Left cardiac atrium (tissue), 4 donors: ENCODE results near the gene TPCN2. TPM values are rescaled to one million over a fixed set of nuclear protein-coding genes. Genes with fewer than 3 reads are reported as not detected.
"Not testable (repeated sequence)": the region's sequence is repeated elsewhere in the genome, so short reads cannot be mapped to it uniquely, and the experiment has no call there.

Source experiments
- ATAC-seq, 2 donors: fragments of 200-7000 bp; cut with Tn5 transposase; one replicate each; pipeline ENCODE4 v1.9.1; 2020; ENCODE audit warnings: mild to moderate bottlenecking in 2 of 2, moderate library complexity in 2 of 2
- DNase-seq: peaks from one replicate; pipeline ENCODE4 v3.0.0-alpha.2; 2020
- intact Hi-C, 2 donors: fragments of 100-400 bp; cut with DNase I; formaldehyde crosslinking; loops; one replicate each; pipeline versions ENCODE4 v1.14.1 to v1.15.1; 2022 to 2023
- long read RNA-seq: library from polyadenylated mRNA; unstranded; transcript quantifications from one replicate; pipeline ENCODE4 v2.0.0, GENCODE V29; 2021
- total RNA-seq, 2 donors: library from RNA; stranded (reverse); fragmentation: NEBNext Ultra II Directional; extraction: Animal tissue kit (Norgen Biotek cat#: 25700); gene quantifications; one replicate each; pipeline ENCODE4 v1.2.1, GENCODE V29; 2021
- donor health status: DM: no; HTN: yes; CAD: no.
- donor health status: DM: no; HTN: yes; CAD: no; lungs with severe emphysema.
- donor health status: DM: yes; HTN: yes; CAD: no.
- donor health status: Dilated cardiomyopathy.

The TPCN2 gene
- total RNA-seq = 1 to 10 TPM; 7.3 to 9.7 TPM
- long read RNA-seq, partial matches to known transcripts = 1 of 15 reads
- long read RNA-seq, other reads (novel, unspliced or antisense) = 11 of 15 reads

DNA sequence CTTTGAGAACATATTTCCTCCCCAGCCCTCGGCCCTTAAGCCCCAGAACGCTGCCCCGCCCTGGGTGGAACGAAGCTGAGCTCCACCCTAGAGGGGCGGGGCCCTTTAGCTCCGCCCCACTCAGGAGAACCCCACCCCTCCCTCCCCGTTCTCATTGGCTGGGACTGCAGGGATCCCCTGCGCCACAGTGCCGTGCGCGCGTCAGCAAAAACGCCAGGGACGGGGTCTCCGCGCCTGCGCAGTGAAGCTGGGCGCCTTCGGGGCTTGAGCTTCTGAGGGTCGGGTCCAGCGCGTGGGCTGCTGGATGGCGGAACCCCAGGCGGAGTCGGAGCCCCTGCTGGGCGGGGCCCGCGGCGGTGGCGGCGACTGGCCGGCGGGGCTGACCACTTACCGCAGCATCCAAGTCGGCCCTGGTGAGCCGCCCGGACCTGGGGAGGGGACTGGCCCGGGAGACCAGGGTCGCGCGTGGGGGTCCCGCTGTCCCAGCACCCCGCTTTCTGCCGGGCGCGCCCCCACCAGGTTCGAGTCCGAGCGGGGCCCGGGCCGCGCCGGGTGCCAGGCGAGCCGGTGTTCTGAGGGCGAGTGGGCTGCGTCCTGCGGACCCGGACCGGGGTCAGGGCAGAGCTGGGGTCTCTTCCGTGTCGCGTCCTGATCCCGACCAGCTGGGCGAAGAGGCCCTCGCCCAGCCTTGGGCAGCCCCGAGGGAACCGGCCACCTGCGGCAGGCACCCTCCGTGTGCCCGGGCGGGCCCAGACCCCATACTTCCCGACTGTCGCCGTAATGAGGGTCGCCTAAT, at the start of gene TPCN2:
Gene TPCN2 (plus strand): TSS at position 239 of the 796 bp plus-strand sequence. CDS start 66 bp downstream, at position 305.
- DNase-seq = peak; percentile 96
- ATAC-seq = peak; percentile 95 to 97
- intact Hi-C loops = loop anchor here in 1 of 2 donors (10.0 kb wide), 1 partner anchor 144 kb away; the partner anchor contains the start of genes IGHMBP2 and MRPL21

DNA sequence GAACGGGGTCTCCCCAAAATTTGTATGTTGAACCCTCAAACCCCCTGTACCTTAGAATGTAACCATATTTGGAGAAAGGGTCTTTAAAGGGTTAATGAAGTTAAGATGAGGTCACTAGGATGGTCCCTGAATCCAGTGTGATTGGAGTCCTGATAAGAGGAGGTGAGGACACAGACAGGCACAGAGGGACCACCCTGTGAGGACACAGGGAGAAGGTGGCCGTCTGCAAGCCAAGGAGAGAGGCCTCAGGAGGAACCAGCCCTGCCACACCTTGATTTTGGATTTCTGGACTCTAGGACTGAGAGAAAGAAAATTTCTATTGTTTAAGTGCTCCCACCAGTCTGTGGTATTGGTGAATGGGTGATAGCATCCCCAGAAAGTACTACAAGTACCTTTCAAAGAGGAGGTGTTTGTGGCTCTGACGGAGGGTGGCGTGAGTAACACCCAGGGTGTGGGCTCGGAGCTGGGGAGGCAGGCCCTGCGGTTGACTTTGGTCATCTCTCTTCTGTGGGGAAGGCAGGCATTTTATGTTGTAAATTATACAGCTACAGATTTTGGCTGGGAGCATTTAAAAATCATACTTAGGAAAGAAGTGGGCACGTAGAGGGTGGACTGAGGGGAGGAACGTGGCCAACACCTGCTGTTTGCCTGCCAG, 49.5 kb upstream of the TPCN2 start:
- intact Hi-C loops = no loop called here
- ATAC-seq = no peak
- DNase-seq = no peak

DNA sequence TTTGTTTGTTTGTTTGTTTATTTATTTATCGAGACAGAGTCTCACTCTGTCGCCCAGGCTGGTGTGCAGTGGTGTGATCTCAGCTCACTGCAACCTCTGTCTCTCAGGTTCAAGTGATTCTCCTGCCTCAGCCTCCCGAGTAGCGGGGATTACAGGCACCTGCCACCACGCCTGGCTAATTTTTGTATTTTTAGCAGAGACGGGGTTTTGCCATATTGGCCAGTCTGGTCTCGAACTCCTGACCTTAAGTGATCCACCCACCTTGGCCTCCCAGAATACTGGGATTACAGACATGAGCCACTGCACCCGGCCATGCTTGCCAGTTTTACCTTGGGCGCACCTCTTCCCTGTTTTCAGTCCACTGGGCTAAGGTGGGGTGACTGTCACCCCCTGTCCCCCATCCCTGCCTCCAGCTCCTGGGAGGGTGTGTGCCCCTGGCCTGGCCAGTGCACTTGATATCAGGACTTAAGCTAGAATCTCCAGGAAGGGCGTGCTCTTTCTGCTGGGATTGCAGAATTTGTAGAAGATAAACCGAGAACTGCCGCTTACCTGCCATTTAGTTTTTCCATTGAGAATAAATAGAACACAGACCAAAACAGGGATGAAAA, 48.9 kb upstream of the TPCN2 start:
- ATAC-seq, intact Hi-C loops, DNase-seq: not testable (repeated sequence)

DNA sequence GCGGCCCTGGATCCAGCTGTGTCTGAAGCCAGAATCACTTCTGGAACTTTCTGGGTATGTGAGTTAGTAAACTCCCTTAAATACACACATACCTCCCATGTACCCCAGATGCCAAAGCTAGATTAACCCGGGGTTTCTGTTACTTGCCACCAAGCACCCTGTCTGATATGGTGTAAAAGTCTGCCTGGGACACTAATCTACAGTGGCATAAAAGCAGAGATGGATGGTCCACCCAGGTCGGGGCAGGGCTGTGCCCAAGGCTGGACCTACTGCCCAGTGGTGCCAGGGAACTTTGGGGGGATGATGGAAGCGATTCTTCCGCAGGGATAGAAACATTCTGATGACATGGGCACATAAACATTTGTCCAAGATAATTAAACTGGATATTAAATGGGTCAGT, 48.3 kb upstream of the TPCN2 start:
- ATAC-seq (peak; percentile 3 to 9), DNase-seq (no peak)
- intact Hi-C loops = no loop called here

DNA sequence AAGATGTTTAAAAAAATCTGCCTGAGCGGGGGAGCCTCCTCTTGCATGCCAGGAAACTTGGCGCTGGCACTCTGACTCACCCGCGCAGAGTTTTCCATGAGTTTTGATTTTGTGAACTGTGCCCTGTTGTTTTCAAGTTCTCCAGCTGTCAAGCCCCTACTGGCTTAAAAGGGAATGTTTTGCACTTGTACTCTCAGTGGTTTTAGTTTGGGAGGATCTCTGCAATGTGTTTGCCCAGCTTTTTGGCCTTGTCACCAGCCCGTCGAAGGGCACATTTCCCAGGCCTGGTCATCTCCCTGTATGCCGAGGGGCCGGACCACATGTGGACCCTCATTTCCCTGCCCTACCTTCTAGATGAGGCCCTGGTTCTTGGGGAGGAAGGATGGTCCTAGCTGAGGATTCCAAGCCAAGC, 47.9 kb upstream of the TPCN2 start:
- ATAC-seq (peak; percentile 79 to 80), DNase-seq (no peak)
- intact Hi-C loops = no loop called here

DNA sequence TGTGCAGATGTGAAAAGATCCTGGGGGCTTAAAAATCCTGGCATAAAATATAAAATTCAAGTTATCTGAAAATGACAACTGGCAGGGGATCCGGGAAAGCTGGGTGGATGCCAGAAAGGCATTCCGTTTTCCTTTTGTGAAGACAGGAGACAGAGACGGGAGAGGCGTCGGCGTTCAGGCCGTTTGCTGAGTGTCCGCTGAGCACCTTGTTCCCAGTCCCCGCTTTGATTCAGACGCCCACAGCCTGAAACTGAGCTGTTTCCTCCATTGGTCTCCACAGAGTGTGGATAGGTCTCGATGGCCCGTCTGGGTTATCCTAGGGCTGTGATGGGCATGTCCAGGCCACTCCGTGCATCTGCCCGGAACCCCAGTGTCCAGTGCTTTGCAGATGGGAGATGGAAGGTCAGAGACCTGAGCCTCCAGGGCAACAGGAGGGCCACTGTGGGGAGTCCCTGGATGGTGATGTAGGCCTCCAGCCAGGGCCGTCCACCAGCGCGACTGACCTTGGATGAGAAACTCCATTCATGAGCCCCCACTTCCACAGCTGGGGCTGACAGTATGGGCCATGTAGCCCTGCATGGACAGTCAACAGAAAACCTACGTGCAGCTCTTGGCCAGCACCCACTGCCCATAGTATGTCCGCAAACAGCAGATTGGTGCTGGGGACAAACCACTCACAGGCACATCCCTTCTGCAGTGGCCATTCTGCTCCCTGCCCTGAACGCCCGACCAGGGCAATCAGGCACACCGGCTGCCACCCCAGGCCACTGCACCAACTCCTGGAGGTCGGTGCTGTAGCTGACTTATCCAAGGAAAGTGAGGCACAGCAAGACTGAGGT, 47.3 kb upstream of the TPCN2 start:
- intact Hi-C loops = no loop called here
- DNase-seq (no peak), ATAC-seq (peak in 1 of 2 donors; percentile 2)

DNA sequence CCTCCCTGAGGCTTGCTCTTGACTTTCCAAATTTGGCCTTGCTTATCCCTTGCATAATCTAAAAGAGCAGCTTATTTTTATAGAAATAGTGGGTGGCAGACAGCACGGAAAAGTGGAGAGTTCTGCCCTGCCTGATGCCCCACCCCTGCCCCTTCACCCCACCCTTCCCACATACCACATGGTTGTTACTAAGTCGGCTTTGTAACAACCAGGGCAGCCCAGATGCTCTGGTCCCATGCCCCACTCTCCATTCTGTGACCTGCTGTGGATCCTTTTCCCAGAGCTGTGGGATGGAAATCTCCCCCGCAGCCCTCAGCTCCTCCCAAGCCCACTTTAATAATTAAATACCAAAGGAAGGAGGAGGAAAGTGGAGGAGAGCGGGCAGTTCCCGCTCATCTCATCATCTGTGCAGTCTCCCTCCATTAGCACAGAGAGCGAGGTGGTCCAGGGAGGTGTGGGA, 46.6 kb upstream of the TPCN2 start:
- DNase-seq (no peak), ATAC-seq (peak in 1 of 2 donors; percentile 20)
- intact Hi-C loops = no loop called here

DNA sequence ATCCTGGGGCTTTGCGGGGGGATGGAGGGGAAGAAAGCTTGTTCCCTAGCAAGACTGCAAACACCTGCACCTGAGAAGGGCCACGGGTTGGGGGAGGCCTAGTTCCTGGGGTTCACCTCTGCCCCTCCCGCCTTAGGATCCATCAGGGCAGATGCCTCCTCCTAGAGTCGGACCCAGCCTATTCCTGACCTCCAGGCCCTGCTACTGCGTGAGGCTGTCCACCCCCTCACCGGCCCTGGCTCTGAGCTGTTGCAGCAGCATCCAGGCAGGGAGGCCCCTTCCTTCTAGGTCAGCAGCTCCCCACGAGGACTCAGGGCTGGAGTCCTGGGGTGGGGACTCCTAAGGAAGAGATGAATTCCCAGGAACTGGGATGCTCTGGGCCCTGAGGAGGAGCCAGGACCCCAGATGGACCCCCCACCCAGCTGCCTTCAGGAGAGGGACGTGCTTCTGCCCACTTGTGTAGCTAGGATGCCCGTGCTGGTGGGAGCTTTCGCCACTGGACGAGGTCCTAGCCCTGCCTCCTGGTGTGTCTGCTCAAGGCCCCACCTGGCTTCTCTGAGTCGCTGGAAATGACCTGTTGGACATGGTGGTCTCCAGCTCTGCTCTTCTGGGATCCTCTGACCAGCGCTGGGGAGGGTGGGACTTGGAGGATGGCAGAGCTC, 46.0 kb upstream of the TPCN2 start:
- DNase-seq (no peak), ATAC-seq (no peak)
- intact Hi-C loops = no loop called here

DNA sequence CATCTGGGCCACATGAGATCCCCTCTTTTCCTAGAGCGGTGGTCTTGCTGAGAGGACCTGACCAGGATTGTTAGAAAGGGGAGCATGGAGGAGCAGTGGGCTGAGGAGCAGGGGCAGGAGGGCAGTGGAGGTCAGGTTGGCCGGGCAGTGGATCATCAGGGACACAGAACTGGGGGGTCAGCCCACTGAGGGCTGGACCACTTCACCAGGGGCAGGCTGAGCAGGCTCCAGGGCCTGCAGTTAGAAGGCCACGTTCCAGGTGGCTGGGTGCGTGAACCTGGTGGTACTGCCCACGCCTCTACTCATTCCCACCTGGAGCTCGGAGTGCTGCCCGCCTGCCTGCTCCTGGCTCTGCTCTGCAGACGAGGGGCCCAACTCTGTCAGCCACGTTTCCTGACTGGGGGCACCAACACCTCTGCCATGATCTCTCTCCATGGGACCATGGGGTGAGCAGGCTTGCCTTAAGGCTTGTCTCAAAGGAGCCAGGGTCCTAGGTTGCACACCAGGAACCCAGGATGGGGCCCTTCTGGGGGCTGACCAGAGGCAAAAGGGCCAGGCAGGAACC, 45.3 kb upstream of the TPCN2 start:
- DNase-seq (no peak), ATAC-seq (no peak)
- intact Hi-C loops = no loop called here

DNA sequence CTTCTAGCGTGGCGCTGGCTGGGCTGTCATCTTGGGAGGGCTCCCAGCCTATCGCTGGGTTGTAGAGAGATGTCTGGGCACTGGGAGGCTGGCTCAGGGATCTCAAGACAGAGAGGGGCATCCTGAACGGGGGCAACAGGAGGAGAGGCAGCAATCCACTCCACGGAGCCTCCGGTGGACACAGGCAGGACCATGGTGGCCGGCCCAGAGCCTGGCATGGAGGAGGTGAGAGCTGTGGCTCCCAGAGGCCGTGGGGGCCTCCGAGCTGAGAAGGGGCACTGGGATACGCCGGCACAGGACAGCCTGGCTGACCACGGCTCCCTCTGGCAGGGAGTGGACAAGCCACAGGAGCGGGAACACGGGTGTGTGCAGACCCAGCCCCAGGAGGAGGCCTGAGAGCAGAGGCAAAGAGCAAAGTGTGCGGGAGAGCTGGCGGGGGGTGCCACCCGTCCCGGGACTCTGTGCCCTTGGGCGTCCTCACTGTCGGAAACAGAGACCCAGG, 44.8 kb upstream of the TPCN2 start:
- DNase-seq = no peak
- intact Hi-C loops = no loop called here
- ATAC-seq = no peak

DNA sequence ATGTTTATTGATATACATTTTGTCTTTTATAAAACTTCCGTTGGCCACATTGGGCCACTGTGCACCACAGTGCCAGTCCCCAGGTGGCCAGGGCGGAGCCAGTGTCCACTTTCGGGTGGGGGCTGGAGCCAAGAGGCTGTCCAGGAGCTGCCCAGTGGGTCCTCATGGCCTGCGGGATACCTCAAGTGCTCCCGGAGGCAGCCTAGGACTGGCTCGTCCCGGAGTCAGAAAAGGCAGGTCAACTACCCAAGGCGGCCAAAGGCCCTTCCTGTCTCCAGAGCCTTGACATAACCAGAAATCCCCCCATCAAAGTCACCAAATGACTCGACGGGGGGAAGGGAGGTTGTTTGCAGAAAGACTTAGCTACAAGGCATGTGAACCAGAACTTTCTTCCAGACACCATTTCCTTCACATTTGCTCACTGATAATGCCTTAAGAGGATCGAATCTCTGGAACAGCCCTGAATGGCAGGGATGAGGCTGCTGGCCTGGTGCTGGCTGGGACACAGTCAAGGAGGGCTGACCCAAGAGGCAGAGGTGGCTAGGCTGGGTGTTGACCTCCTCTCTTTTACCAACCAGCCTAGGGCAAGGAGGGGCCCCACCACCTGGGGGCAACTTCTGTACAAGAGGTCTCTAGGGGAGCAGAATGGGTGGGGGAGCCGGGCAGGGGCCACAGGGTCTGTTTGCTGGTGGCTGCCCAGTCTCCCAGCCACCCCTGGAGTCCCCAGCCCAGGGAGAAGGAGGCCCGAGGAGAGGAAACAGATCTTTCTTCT, 44.1 kb upstream of the TPCN2 start:
- intact Hi-C loops = no loop called here
- DNase-seq = no peak
- ATAC-seq = no peak

DNA sequence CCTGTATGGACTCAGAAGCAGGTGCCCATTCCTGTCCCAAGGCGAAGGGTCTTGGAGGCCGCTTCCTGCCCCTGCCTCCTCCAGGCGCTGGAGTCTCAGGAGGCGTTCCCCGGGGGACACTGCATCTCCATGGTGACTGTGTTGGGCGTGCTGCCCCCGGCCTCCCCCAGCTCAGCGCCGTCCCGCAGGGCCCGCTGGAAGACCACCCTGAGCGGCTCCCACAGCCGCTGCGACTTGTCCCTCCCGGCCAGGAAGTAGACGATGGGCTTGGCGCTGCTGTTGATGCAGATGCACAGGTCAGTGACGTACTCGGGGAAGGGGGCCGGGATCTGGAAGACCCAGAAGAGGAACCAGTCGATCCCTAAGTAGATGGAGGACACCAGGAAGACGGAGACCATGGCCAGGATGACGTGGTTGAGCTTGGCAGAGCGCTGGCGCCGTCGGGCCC, 43.5 kb upstream of the TPCN2 start:
- no peak for ATAC-seq
- no peak for DNase-seq
- intact Hi-C loops = no loop called here

DNA sequence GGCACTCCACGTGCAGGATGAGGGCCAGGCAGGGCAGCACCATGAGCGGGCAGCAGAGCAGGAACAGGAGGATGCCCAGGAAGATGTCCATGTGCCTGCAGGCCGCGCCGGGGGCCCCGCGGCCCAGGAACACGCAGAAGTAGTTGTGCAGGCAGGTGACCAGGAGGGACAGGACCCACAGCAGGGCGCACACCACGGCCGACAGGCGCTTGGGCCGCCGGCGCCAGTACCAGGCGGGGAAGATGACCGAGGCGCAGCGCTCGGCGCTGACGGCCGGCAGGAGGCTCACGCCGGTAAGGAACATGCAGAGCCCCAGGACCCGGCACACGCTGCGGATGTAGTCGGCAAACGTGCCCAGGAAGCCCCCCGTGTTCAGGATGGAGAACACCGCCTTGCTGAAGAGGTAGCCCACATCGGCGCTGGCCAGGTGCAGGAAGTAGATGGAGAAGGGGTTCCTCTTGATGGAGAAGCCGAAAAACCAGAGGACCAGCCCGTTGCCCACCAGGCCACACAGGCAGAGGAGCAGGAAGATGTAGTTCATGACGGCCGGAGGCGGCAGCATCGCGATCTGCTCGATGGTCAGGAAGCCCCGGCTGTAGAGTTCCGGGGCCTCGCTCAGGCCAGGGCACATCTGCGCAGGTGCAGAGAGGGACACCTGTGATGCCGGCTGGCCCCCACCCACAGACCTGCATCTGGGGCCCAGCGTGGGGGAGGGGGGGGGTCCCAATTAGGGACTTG, 42.9 kb upstream of the TPCN2 start:
- ATAC-seq (no peak), DNase-seq (no peak)
- intact Hi-C loops = no loop called here

DNA sequence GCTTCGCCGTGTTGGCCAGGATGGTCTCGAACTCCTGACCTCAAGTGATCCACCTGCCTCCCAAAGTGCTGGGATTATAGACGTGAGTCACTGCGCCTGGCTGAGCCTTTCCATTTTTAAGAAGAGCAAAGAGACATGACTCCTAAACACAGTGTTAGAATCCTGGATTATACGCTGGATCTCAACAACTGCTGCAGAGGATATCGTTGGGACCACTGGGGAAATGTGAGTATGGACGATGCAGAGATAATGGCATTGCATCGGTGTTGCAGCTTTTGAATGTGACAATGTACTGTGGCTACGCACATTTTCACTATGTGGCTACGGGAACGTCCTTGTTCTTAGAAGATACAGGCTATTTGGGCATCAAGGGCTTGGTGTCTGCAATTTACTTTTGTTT, 41.9 kb upstream of the TPCN2 start:
- ATAC-seq = no peak
- intact Hi-C loops = no loop called here
- DNase-seq = no peak

DNA sequence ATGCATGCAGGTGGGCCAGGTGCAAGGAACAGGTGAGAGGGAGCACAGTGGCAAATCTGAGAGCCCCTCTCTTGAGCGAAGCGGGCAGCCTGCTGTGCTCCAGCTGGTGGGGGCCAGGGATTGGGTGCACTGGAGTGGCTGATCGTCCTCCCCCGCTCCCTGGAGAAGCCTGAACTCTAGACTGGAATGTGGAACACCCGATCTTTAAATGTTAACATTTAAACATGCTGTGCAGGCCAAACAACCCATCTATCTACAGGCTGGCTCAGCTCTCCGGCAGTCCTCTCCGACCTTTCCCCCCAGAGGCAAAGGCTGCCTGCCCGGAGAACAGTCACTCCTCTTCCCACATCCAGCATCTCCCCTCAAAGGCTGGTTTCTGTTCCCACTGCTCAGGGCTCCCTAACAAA, 40.8 kb upstream of the TPCN2 start:
- ATAC-seq (peak in 1 of 2 donors; percentile 16), DNase-seq (no peak)
- intact Hi-C loops = no loop called here

DNA sequence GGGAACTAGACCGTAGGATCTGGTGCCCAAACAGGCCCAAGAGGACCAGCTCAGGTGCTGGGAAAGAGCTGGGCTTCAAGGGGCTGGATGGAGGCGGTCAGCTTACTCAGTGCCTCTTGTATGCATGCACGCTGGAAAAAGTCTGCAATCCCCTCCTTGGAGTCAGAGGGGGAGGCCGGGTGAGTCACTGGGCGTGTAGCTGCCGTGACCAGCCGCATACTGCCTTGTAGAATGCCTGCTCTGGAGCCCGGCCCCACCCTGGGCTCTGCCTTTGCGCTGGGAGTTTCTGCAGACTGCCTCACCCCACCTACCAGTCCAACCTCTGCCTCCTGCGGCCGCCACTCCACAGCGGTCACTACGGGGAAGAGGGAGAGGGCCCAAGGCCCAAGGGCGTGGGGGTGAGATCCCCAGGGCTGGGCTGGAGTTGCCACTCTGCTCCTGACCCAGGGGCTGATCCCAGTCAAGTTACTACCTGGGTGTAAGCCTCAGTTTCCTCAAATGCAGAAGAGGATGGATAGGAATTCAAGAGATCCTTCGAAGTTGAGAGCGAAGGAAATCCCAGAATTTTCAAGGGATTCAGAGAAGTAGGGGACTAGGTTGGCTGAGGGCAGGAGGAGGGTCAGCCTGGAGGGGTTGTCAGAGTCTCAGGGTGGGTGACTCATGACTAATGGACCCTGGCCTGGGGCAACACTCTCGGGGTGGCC, 39.8 kb upstream of the TPCN2 start:
- DNase-seq (peak; percentile 91), ATAC-seq (peak; percentile 49 to 71)
- intact Hi-C loops = no loop called here
